ENCODE data around the gene RPL36.

- no peak for TF ChIP-seq EZH2 (IDR thresholded peaks at IDR 0.05; ENCODE audit: low read length, missing control alignments)
- TF ChIP-seq CTCF (conservative IDR thresholded peaks at IDR 0.05 in 1 of 2, IDR thresholded peaks at IDR 0.05 in 1 of 2; ENCODE audit: low read depth in 1 of 2, low read length in 2 of 2): no peak
These were observed 14.0 kb downstream of the RPL36 start for GRCh38 chr19:5703819-5704818.
